Measurements from ENCODE around the gene FBXO22. TPM values are rescaled to one million over a fixed set of nuclear protein-coding genes. Genes with fewer than 3 reads are reported as not detected.
"Not testable (repeated sequence)": the region's sequence is repeated elsewhere in the genome, so short reads cannot be mapped to it uniquely, and the experiment has no call there.

The FBXO22 gene
- total and polyA plus RNA-seq, 2 experiments from 2014 or later, result 40.3 to 49.3 TPM

- Histone ChIP-seq H3K79me2 (peaks cover 52% of the 10 kb centered on the region), H3K4me3 (no peak overlapping the region), H3K4me2 (peak overlapping the region; percentile 77), H3K27ac (no peak overlapping the region), H3K36me3 (replicated peaks; ENCODE audit: insufficient read depth, low read depth) (peaks cover 7% of the 10 kb centered on the region), H4K20me1 (ENCODE audit: insufficient read depth, poor library complexity, severe bottlenecking) (no peaks in the 10 kb centered on the region), H3K9me3 (ENCODE audit: low read depth) (no peaks in the 10 kb centered on the region), H2AFZ (no peak overlapping the region), H3K27me3 (no peaks in the 10 kb centered on the region), H3K9me2 (replicated peaks; ENCODE audit: insufficient read depth) (no peaks in the 10 kb centered on the region), H3K4me1 (ENCODE audit: insufficient read depth) (peaks cover 19% of the 10 kb centered on the region)
- WGBS (ENCODE audit: low lambda C conversion rate, missing lambda C conversion rate), result 90% methylated on average over 5 of the region's 5 CpGs
- DNase-seq (ENCODE audit: low spot score), result no peak
- TF ChIP-seq EZH2phosphoT487 (IDR thresholded peaks at IDR 0.05; ENCODE audit: low read depth, severe bottlenecking, unreplicated experiment), result no peak
- no peak for TF ChIP-seq CTCF (IDR thresholded peaks at IDR 0.05; ENCODE audit: poor library complexity)
- TF ChIP-seq EZH2 (IDR thresholded peaks at IDR 0.05; ENCODE audit: borderline replicate concordance), result no peak
These were observed 1.6 kb downstream of the FBXO22 start for GRCh38 chr15:75905231-75905630.

- not testable (repeated sequence) for H3K9me3 ChIP-seq (ENCODE audit: low read depth); H4K20me1 ChIP-seq (ENCODE audit: insufficient read depth, poor library complexity, severe bottlenecking); H3K9me2 ChIP-seq (replicated peaks; ENCODE audit: insufficient read depth); H3K4me3 ChIP-seq; H3K27ac ChIP-seq; H3K27me3 ChIP-seq; H2AFZ ChIP-seq; H3K4me1 ChIP-seq (ENCODE audit: insufficient read depth); H3K4me2 ChIP-seq; DNase-seq (ENCODE audit: low spot score)
- 98% methylated on average over 3 of the region's 3 CpGs for WGBS (ENCODE audit: low lambda C conversion rate, missing lambda C conversion rate)
- peaks cover 12% of the 10 kb centered on the region for H3K36me3 ChIP-seq (replicated peaks; ENCODE audit: insufficient read depth, low read depth)
- H3K79me2 ChIP-seq, result peaks cover 88% of the 10 kb centered on the region
These were observed 6.7 kb downstream of the FBXO22 start for GRCh38 chr15:75910355-75910754.

GRCh38 chr15:75916978-75917377 lies 13.3 kb downstream of the FBXO22 start:
- Histone ChIP-seq H2AFZ (no peak overlapping the region), H3K4me3 (no peak overlapping the region), H4K20me1 (ENCODE audit: insufficient read depth, poor library complexity, severe bottlenecking) (no peaks in the 10 kb centered on the region), H3K27ac (no peak overlapping the region), H3K9me2 (replicated peaks; ENCODE audit: insufficient read depth) (no peaks in the 10 kb centered on the region), H3K9me3 (ENCODE audit: low read depth) (no peaks in the 10 kb centered on the region), H3K4me2 (no peak overlapping the region), H3K36me3 (replicated peaks; ENCODE audit: insufficient read depth, low read depth) (peaks cover 4% of the 10 kb centered on the region), H3K4me1 (ENCODE audit: insufficient read depth) (no peaks in the 10 kb centered on the region), H3K27me3 (no peaks in the 10 kb centered on the region), H3K79me2 (peaks cover 47% of the 10 kb centered on the region)
- no peak for TF ChIP-seq EZH2 (IDR thresholded peaks at IDR 0.05; ENCODE audit: borderline replicate concordance)
- TF ChIP-seq EZH2phosphoT487 (IDR thresholded peaks at IDR 0.05; ENCODE audit: low read depth, severe bottlenecking, unreplicated experiment), result no peak
- TF ChIP-seq CTCF (IDR thresholded peaks at IDR 0.05; ENCODE audit: poor library complexity), result no peak
- no peak for DNase-seq (ENCODE audit: low spot score)
- WGBS (ENCODE audit: low lambda C conversion rate, missing lambda C conversion rate), result 63% methylated on average over 1 of the region's 1 CpG

DNA sequence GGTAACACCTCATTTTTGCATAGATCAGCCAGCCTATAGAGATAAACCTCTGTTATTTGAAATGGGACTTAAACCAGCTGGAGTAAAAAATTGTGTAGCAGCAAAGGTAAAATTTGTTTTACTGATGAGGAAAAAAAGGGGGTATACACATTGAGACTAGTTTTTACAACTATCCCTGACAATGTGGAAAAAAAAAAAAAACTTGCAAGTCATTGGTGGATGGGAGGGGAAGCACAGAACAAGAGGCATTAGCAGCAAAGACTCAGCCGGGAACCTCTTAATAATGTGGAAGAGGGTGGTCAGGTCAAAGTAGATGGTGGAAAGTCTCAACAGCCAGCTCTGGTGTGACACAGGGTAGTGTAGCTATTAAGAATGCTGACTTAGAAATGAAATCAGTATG lies 14.5 kb downstream of the FBXO22 start:
- TF ChIP-seq EZH2 (IDR thresholded peaks at IDR 0.05; ENCODE audit: borderline replicate concordance) (no peak), CTCF (IDR thresholded peaks at IDR 0.05; ENCODE audit: poor library complexity) (no peak), EZH2phosphoT487 (IDR thresholded peaks at IDR 0.05; ENCODE audit: low read depth, severe bottlenecking, unreplicated experiment) (no peak)
- Histone ChIP-seq H2AFZ (no peak overlapping the region), H3K9me2 (replicated peaks; ENCODE audit: insufficient read depth) (no peaks in the 10 kb centered on the region), H3K4me2 (no peak overlapping the region), H3K27ac (no peak overlapping the region), H3K79me2 (peaks cover 40% of the 10 kb centered on the region), H3K36me3 (replicated peaks; ENCODE audit: insufficient read depth, low read depth) (peaks cover 2% of the 10 kb centered on the region), H4K20me1 (ENCODE audit: insufficient read depth, poor library complexity, severe bottlenecking) (no peaks in the 10 kb centered on the region), H3K9me3 (ENCODE audit: low read depth) (no peaks in the 10 kb centered on the region), H3K27me3 (no peaks in the 10 kb centered on the region), H3K4me3 (no peak overlapping the region), H3K4me1 (ENCODE audit: insufficient read depth) (no peaks in the 10 kb centered on the region)
- 100% methylated on average over 1 of the region's 1 CpG for WGBS (ENCODE audit: low lambda C conversion rate, missing lambda C conversion rate)
- no peak for DNase-seq (ENCODE audit: low spot score)

Measured in hepatocyte (in vitro differentiated cells).